ENCODE results near the gene SDR42E2.
"Not testable (repeated sequence)": the region's sequence is repeated elsewhere in the genome, so short reads cannot be mapped to it uniquely, and the experiment has no call there.

The SDR42E2 gene

GRCh38 chr16:22123759-22124490 lies 38.4 kb upstream of the SDR42E2 start:
- DNase-seq (ENCODE audit: low read depth), result no peak
- H3K4me3 ChIP-seq (ENCODE audit: low read length), result no peak overlapping the region
- no peak for TF ChIP-seq CTCF (IDR thresholded peaks at IDR 0.05; ENCODE audit: insufficient read depth, low read depth, low read length, missing control alignments)

- DNase-seq (ENCODE audit: low read depth), result no peak
- TF ChIP-seq CTCF (IDR thresholded peaks at IDR 0.05; ENCODE audit: insufficient read depth, low read depth, low read length, missing control alignments), result no peak
- no peak overlapping the region for H3K4me3 ChIP-seq (ENCODE audit: low read length)
These were observed 37.6 kb upstream of the SDR42E2 start for GRCh38 chr16:22124583-22125284.

GRCh38 chr16:22126037-22126558 lies 36.2 kb upstream of the SDR42E2 start:
- H3K4me3 ChIP-seq (ENCODE audit: low read length), result no peak overlapping the region
- no peak for DNase-seq (ENCODE audit: low read depth)

GRCh38 chr16:22128537-22128936 lies 33.8 kb upstream of the SDR42E2 start:
- not testable (repeated sequence) for H3K4me3 ChIP-seq (ENCODE audit: low read length); DNase-seq (ENCODE audit: low read depth)

More at GRCh38 chr16:22126037-22126558, 36.2 kb upstream of the SDR42E2 start:
- no peak for TF ChIP-seq CTCF (IDR thresholded peaks at IDR 0.05; ENCODE audit: insufficient read depth, low read depth, low read length, missing control alignments)

GRCh38 chr16:22130528-22130927 lies 31.8 kb upstream of the SDR42E2 start:
- DNase-seq (ENCODE audit: low read depth), result no peak
- no peak for TF ChIP-seq CTCF (IDR thresholded peaks at IDR 0.05; ENCODE audit: insufficient read depth, low read depth, low read length, missing control alignments)
- no peak overlapping the region for H3K4me3 ChIP-seq (ENCODE audit: low read length)

- DNase-seq (ENCODE audit: low read depth), result no peak
- H3K4me3 ChIP-seq (ENCODE audit: low read length), result no peak overlapping the region
- no peak for TF ChIP-seq CTCF (IDR thresholded peaks at IDR 0.05; ENCODE audit: insufficient read depth, low read depth, low read length, missing control alignments)
These were observed 29.5 kb upstream of the SDR42E2 start for GRCh38 chr16:22132801-22133200.

GRCh38 chr16:22138482-22138881 lies 23.8 kb upstream of the SDR42E2 start:
- no peak overlapping the region for H3K4me3 ChIP-seq (ENCODE audit: low read length)
- no peak for DNase-seq (ENCODE audit: low read depth)
- TF ChIP-seq CTCF (IDR thresholded peaks at IDR 0.05; ENCODE audit: insufficient read depth, low read depth, low read length, missing control alignments), result no peak
